Breast epithelium (tissue), 3 donors: Measurements from ENCODE around the gene EFHD2.

Experiments
- CTCF ChIP-seq, 3 donors: fragments of 450-650 bp; IDR thresholded peaks; one replicate each; pipeline ENCODE4 v1.5.1; 2016 to 2017; ENCODE audit warnings: antibody characterized with exemption in 3 of 3, mild to moderate bottlenecking in 3 of 3, moderate library complexity in 3 of 3
- POLR2A ChIP-seq: fragments of 450-650 bp; IDR thresholded peaks from one replicate; pipeline ENCODE4 v1.6.1; 2016; ENCODE audit warnings: antibody characterized with exemption, mild to moderate bottlenecking, moderate library complexity
- POLR2AphosphoS5 ChIP-seq, 3 donors: sonication (generic); formaldehyde crosslinking; IDR thresholded peaks; one replicate each; pipeline ENCODE4 v1.6.1; 2017; ENCODE audit warnings: antibody characterized with exemption in 3 of 3

GRCh38 chr1:15380601-15381508 is 28.8 kb upstream of the EFHD2 start:
- TF ChIP-seq CTCF (IDR thresholded peaks at IDR 0.05) (no peak), POLR2A (no peak), POLR2AphosphoS5 (IDR thresholded peaks at IDR 0.05) (no peak)
